GM18517 (cell line): ENCODE data around the gene SNED1.
"Not testable (repeated sequence)": the region's sequence is repeated elsewhere in the genome, so short reads cannot be mapped to it uniquely, and the experiment has no call there.

Experiments
- ATAC-seq: cut with Tn5 transposase; IDR thresholded peaks from one replicate; pipeline ENCODE4 v1.9.1; 2021; ENCODE audit warnings: mild to moderate bottlenecking, moderate library complexity; ENCODE audit not compliant: unreplicated experiment

SNED1 gene

DNA sequence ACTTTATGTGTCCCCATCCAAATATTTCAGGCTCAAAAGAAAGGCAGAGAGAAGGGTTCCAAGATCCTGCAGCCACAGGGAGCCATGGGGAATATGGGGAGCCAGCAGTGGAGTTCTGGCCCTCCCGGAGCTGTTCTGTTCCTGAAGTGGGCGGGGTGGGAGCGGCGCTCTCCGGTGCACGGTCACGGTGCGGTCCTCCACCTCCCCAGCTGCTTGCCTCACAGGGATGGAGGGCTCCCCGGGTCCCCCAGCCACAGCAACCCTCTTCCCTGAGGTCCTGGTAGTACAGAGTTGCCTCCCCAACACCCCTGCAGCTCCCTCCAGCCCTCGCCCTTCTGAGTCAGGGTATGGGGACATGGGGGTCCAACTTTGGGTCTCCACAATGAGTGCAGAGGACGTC lies 26.2 kb upstream of the SNED1 start:
- ATAC-seq, result no peak

DNA sequence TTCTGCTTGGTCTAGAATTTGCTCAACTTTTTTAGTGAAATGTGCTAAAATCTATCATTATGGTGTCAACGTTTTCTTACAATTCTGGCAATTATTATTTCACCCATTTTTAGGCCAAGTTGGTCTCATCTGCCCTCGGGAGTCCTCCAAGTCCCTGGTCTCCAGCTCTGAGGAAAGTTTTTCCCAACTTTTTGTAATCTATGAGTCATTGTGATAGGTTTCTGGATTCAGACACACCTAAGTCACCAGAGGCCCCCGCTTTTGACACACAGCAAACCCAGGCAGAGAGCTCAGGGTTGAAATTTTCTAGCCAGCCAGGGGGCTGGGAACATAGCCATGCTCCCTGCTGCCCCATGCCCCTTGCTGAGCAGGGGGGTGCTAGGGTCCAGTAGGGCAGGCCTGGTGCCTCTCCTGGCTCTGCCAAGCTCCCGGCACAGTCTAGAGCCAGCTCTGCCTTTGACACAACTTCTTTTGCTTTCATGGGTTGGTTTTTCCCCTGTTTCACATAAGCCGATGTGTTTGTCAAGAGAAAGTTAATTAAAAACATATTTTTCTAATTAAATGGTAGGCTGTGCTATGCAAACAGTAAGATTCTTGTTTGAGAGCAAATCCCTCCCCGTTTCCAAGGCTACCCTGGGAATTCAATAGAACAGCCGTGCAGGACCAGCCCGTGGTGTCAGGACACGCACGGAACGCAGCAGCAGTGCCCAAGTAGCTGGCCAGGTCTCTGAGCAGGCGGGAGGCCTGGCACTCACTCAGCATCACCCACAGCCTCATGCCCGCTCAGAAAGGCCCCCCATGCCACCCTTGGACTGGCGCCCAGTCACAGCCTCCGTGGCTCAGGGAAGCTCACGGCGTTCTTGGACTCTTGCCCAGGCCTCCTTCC lies 25.5 kb upstream of the SNED1 start:
- no peak for ATAC-seq

DNA sequence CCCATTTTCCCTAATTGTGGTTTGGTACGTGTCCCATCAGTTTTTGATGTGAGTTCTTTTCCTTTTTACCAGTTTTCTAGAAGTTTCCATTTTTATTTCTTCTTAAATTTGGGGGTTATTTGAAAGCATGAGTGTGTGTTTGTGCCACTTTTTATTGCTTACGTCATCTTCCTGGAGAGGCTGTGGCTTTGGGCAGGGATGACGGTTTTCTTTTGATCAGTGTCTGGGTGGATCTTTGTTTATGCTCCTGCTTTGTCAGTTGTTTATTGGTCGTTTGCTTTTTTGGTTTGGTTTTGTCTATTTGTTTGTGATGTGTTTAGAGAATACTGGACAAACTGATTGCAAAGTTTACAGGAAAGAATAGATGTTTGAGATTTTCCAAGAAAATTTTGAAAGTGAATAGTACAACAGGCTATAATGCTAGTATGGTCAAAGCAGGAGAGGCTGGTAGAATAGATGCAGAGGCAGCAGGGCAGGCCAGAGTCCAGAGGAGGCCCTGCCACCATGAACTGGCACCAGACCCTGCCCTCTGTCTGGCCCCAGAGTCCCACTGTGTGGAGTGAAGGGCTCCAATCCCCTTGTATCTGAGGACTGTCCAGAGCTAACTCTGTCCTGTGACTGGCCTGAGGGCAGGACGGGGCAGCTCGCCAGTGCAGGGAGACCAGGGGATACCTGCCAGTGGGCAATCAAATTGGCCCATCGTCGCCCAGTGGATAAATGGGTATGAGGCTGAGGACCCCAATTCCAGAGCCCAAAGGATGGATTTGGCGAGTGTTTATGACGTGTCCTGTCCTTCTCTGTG lies 23.4 kb upstream of the SNED1 start:
- ATAC-seq, result no peak

- not testable (repeated sequence) for ATAC-seq
Measured at GRCh38 chr2:240975903-240976302, 22.5 kb upstream of the SNED1 start.

DNA sequence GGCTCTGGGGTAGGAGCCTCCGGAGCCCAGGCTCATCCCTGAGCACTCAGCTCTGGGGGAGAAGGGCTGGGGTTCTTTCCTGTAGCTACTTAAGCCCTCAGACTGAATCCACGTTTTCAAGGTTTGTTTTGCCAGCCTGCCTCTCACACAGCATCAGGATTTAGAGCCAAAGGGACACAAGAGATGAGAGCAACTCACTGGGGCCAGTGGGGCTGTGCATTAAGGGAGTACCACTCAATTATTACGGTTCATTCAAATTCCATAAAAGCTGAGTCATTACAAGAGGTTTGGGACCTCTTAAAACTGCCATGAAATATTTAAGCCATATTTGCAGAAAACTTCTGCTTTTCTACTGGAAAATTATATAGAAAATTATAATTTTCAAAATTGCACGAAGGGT lies 17.1 kb upstream of the SNED1 start:
- no peak for ATAC-seq

GRCh38 chr2:240981871-240982800 lies 16.3 kb upstream of the SNED1 start:
- ATAC-seq, result no peak

DNA sequence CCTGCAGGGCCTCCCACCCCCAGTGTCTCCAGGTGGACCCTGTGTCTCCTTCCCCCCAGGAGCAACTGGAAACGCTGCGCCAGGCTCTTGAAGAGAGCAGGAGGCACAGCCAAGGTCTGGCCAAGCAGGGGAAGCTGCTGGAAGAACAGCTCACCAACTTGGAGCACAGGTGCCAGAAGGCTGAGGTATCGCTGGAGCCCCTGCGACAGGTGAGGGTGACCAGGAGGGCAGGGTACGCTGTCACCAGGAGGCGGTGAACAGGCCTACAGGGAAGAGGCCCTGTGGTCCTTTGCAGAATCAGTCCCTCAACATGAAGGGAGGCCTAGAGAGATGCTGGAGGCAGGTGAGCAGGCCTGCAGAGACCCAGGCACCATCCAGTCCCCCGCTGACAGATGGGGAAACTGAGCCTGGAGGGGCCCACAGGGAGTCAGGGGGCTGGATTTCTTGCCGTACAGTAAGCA lies 15.6 kb upstream of the SNED1 start:
- ATAC-seq, result no peak

DNA sequence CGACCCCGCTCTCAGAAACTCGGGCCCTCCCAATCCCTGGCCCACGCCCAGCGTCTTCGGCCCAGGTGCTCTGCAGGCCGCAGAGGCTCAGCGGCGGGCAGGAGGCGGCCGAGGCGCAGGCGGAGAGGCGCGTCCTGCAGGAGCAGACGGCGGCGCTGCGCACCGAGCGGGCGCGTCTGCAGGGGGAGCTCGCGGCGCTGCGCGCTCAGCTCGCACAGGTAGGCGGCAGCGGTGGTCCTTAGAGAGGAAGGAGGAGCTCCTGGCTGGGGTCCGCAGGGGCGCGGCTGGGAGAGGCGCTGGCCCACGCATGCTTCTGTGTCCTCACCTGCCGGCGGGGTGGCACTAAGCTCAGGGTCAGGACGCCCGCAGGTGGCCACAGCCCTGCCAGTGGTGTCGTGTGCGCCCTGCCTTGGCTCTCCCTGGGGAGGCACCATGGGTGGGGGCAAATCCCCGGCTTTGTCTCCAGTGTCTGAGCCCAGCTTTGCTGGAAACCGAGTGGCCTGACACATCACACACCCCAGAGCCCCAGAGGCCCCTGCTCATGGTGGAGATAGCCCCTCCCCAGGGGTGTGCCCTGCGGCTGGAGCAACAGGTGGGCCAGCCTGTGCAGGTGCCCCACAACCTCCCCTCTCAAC lies 14.9 kb upstream of the SNED1 start:
- ATAC-seq, result no peak

DNA sequence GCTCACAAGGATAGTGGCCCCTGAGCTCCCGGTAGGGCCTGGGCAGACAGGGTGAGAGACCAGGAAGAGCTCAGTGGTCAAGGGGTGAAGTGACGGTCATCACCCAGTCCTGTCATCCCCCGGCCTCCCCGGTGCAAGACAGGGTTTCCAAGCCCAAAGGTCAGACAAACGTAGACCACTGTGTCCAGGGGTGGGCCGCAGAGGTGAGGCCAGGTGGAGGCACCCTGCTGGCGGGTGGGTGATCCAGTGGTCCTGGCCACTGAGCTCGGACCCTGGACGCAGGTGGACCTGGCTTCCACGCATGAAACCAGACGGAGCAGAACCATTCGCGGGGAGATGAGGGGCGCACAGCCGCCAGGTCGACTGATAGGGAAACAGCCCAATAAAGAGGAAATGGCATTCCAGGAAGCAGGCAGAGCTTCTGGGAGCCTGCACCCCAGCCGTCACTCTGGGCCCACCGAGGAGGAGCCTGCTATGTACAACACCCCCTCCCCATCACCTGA lies 14.4 kb upstream of the SNED1 start:
- no peak for ATAC-seq

- no peak for ATAC-seq
Measured at GRCh38 chr2:240985881-240986786, 12.3 kb upstream of the SNED1 start.

DNA sequence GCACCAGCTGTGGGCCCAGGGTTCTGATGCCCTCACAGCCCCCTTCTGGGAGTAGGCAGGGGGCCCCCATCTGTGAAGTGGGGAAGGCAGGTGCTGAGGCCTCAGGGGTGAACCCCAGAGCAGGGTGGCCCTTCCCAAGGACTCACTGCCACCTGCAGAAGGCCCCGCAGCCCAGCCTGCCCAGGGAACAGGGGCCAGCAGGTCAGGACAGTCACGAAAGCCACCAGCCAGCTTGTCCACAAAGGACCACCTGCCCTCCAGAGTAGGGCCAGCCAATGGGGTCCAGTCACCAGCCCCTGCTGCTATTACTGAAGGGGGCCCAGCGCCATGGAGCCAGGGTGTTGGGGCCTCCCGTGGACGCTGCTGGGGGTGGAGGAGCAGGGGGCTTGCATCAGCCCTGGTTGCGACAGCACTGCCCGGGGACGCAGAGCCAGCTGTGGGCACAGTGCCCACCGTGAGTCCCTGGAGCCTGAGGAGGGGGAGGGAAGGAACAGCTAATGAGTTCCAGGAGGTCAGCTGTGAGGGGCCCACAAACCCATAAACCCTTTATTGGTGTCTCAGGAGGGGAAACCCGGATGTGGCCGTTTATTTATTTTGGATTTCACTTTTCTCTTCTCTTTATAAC lies 11.5 kb upstream of the SNED1 start:
- ATAC-seq, result no peak

DNA sequence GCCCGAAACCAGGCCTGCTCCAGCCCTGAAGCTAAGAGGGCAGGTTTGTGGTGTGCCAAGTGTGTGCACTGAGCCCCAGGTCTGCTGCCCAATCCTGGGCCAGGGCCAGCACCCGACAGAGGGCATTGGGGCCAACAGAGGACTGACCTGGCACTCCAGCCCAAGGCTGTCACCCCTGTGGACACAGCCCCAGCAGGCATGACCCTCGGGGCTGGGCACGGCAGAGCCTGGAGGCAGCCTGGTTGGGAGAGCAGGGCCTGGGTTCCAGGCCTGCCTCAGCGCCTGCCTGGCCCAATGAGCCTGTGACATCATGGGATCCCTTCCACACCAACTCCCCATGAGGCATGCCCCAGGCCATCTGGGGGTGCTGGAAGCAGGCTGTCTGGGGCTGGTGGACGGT lies 10.8 kb upstream of the SNED1 start:
- no peak for ATAC-seq

- no peak for ATAC-seq
Measured at GRCh38 chr2:240988146-240988545, 10.3 kb upstream of the SNED1 start.

- ATAC-seq, result no peak
Measured at GRCh38 chr2:240988571-240989271, 9.7 kb upstream of the SNED1 start.

GRCh38 chr2:240989451-240990265 lies 8.8 kb upstream of the SNED1 start:
- ATAC-seq, result no peak

- ATAC-seq, result no peak
Measured at GRCh38 chr2:240990266-240990529, 8.2 kb upstream of the SNED1 start.

DNA sequence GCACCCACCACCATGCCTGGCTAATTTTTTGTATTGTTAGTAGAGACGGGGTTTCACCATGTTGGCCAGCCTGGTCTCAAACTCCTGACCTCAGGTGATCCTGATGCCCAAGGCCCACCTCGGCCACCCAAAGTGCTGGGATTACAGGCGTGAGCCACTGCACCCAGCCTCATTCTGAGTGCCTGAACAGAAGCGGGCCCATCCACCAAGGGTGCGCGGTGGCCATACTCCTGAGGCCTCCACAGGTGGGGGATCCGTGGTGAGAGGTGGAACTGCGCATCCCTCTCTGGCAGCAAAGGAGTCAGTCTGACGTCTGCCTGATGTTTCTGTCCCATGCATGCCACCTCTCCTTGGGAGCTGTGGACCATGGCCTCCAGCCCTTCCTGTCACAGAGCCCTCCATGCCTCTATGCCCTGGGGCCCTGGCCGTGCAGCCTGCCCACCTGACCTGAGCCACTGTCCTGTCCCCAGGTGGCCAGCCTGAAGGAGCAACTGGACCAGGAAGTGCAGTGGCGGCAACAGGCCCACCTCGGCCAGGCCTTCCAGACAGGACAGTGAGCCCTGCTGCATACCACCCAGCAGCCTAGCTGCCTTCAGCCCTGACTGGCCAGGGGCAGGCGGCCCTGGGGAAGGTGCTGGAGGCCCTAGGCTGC lies 7.6 kb upstream of the SNED1 start:
- no peak for ATAC-seq
